ENCODE results near the gene SRPRB. TPM values are rescaled to one million over a fixed set of nuclear protein-coding genes. Genes with fewer than 3 reads are reported as not detected.

Gene SRPRB
- 17.1 TPM for polyA plus RNA-seq (2013, experiment 1 of 2)
- 18.9 TPM for polyA plus RNA-seq (2013, experiment 2 of 2)

- no peak within 1 kb of the TSS for H2BK5ac ChIP-seq (ENCODE audit: low read length)
- H2BK12ac ChIP-seq (ENCODE audit: low read length): no peak within 1 kb of the TSS
- peak within 1 kb of the TSS; percentile 93 for H3K9ac ChIP-seq (ENCODE audit: low read depth, low read length, poor library complexity)
- H3K27me3 ChIP-seq (ENCODE audit: control insufficient read depth in 3 of 3, insufficient read depth in 3 of 3, low read depth in 1 of 3, low read length in 3 of 3): peaks cover 0 to 6% (median 0%) of the 10 kb centered on the region in 3 experiments
- no peaks in the 10 kb centered on the region for H3K79me1 ChIP-seq (ENCODE audit: low read depth, low read length)
- H3K4ac ChIP-seq (ENCODE audit: low read length): no peak within 1 kb of the TSS
- H3K36me3 ChIP-seq (replicated peaks in 1 of 2; ENCODE audit: control insufficient read depth in 2 of 2, insufficient read depth in 2 of 2, low read length in 2 of 2): peaks cover 5 to 31% of the 10 kb centered on the region in 2 donors
- no peak within 1 kb of the TSS for H2BK120ac ChIP-seq (ENCODE audit: low read depth, low read length)
- WGBS, 2 donors (ENCODE audit: extremely low coverage in 2 of 2, insufficient read length in 2 of 2, insufficient replicate concordance in 1 of 2): no CpG with 5 or more reads among the region's 53 CpGs
- no peak within 1 kb of the TSS for H2AK5ac ChIP-seq (ENCODE audit: low read depth, low read length)
- peak within 1 kb of the TSS; percentile 65 for H3K23ac ChIP-seq (ENCODE audit: low read depth, low read length, poor library complexity)
- no peaks in the 10 kb centered on the region for H3K9me3 ChIP-seq (replicated peaks in 1 of 2; ENCODE audit: control insufficient read depth in 2 of 2, insufficient read depth in 1 of 2, low read depth in 1 of 2, low read length in 2 of 2)
- no peak within 1 kb of the TSS for H4K8ac ChIP-seq (ENCODE audit: low read depth, low read length)
- H2AFZ ChIP-seq (ENCODE audit: low read length): peak within 1 kb of the TSS; percentile 93
- H4K91ac ChIP-seq (ENCODE audit: low read depth, low read length, poor library complexity): no peak within 1 kb of the TSS
- peak; percentile 89 for DNase-seq (ENCODE audit: low spot score)
- H3K18ac ChIP-seq (ENCODE audit: low read length): peak within 1 kb of the TSS; percentile 45
- H3K4me3 ChIP-seq (ENCODE audit: low read length in 2 of 2): peak within 1 kb of the TSS; percentile 85 to 93
- H3K4me2 ChIP-seq (ENCODE audit: insufficient read depth, low read length, poor library complexity, severe bottlenecking): peak within 1 kb of the TSS; percentile 69
- H2BK15ac ChIP-seq (ENCODE audit: low read length): no peak within 1 kb of the TSS
- H3K27ac ChIP-seq (replicated peaks; ENCODE audit: low read length): no peak within 1 kb of the TSS
- H3K4me1 ChIP-seq (ENCODE audit: control insufficient read depth in 2 of 2, insufficient read depth in 1 of 2, low read depth in 1 of 2, low read length in 2 of 2): peaks cover 0 to 6% of the 10 kb centered on the region in 2 donors
- no peak within 1 kb of the TSS for H3K14ac ChIP-seq (ENCODE audit: low read length)
Observed at GRCh38 chr3:133805702-133806475, at the start of gene SRPRB. Gene SRPRB, plus strand, starts transcription at chr3:133805815. Its CDS starts 34 bp downstream, at chr3:133805849.

GRCh38 chr3:133756716-133757694, 48.6 kb upstream of the SRPRB start:
- Histone ChIP-seq H4K8ac (ENCODE audit: low read depth, low read length) (no peak overlapping the region), H3K36me3 (replicated peaks in 1 of 2; ENCODE audit: control insufficient read depth in 2 of 2, insufficient read depth in 2 of 2, low read length in 2 of 2) (no peaks in the 10 kb centered on the region), H2BK120ac (ENCODE audit: low read depth, low read length) (no peak overlapping the region), H2BK5ac (ENCODE audit: low read length) (no peak overlapping the region), H2AFZ (ENCODE audit: low read length) (no peak overlapping the region), H2BK12ac (ENCODE audit: low read length) (no peak overlapping the region), H4K91ac (ENCODE audit: low read depth, low read length, poor library complexity) (no peak overlapping the region), H3K14ac (ENCODE audit: low read length) (no peak overlapping the region), H3K79me1 (ENCODE audit: low read depth, low read length) (no peaks in the 10 kb centered on the region), H3K4me3 (ENCODE audit: low read length in 2 of 2) (no peak overlapping the region), H3K9ac (ENCODE audit: low read depth, low read length, poor library complexity) (no peak overlapping the region), H3K4me2 (ENCODE audit: insufficient read depth, low read length, poor library complexity, severe bottlenecking) (no peak overlapping the region), H3K23ac (ENCODE audit: low read depth, low read length, poor library complexity) (no peak overlapping the region), H3K4me1 (ENCODE audit: control insufficient read depth in 2 of 2, insufficient read depth in 1 of 2, low read depth in 1 of 2, low read length in 2 of 2) (no peaks in the 10 kb centered on the region), H3K4ac (ENCODE audit: low read length) (no peak overlapping the region), H3K18ac (ENCODE audit: low read length) (no peak overlapping the region), H2BK15ac (ENCODE audit: low read length) (no peak overlapping the region), H3K9me3 (replicated peaks in 1 of 2; ENCODE audit: control insufficient read depth in 2 of 2, insufficient read depth in 1 of 2, low read depth in 1 of 2, low read length in 2 of 2) (no peaks in the 10 kb centered on the region), H3K27me3 (ENCODE audit: control insufficient read depth in 3 of 3, insufficient read depth in 3 of 3, low read depth in 1 of 3, low read length in 3 of 3) (peaks cover 0 to 43% (median 0%) of the 10 kb centered on the region in 3 experiments), H2AK5ac (ENCODE audit: low read depth, low read length) (no peak overlapping the region), H3K27ac (replicated peaks; ENCODE audit: low read length) (no peak overlapping the region)
- no CpG with 5 or more reads among the region's 20 CpGs for WGBS, 2 donors (ENCODE audit: extremely low coverage in 2 of 2, insufficient read length in 2 of 2, insufficient replicate concordance in 1 of 2)
- no peak for DNase-seq (ENCODE audit: low spot score)

- Histone ChIP-seq H2BK12ac (ENCODE audit: low read length) (no peak overlapping the region), H4K8ac (ENCODE audit: low read depth, low read length) (no peak overlapping the region), H3K79me1 (ENCODE audit: low read depth, low read length) (no peaks in the 10 kb centered on the region), H3K4ac (ENCODE audit: low read length) (no peak overlapping the region), H3K14ac (ENCODE audit: low read length) (no peak overlapping the region), H3K9ac (ENCODE audit: low read depth, low read length, poor library complexity) (no peak overlapping the region), H3K18ac (ENCODE audit: low read length) (no peak overlapping the region), H2BK120ac (ENCODE audit: low read depth, low read length) (no peak overlapping the region), H3K4me3 (ENCODE audit: low read length in 2 of 2) (no peak overlapping the region), H2BK5ac (ENCODE audit: low read length) (no peak overlapping the region), H2AFZ (ENCODE audit: low read length) (no peak overlapping the region), H2AK5ac (ENCODE audit: low read depth, low read length) (no peak overlapping the region), H3K23ac (ENCODE audit: low read depth, low read length, poor library complexity) (no peak overlapping the region), H3K36me3 (replicated peaks in 1 of 2; ENCODE audit: control insufficient read depth in 2 of 2, insufficient read depth in 2 of 2, low read length in 2 of 2) (no peaks in the 10 kb centered on the region), H3K9me3 (replicated peaks in 1 of 2; ENCODE audit: control insufficient read depth in 2 of 2, insufficient read depth in 1 of 2, low read depth in 1 of 2, low read length in 2 of 2) (no peaks in the 10 kb centered on the region), H3K4me1 (ENCODE audit: control insufficient read depth in 2 of 2, insufficient read depth in 1 of 2, low read depth in 1 of 2, low read length in 2 of 2) (no peaks in the 10 kb centered on the region), H4K91ac (ENCODE audit: low read depth, low read length, poor library complexity) (no peak overlapping the region), H3K27me3 (ENCODE audit: control insufficient read depth in 3 of 3, insufficient read depth in 3 of 3, low read depth in 1 of 3, low read length in 3 of 3) (peaks cover 0 to 48% (median 0%) of the 10 kb centered on the region in 3 experiments), H3K4me2 (ENCODE audit: insufficient read depth, low read length, poor library complexity, severe bottlenecking) (no peak overlapping the region), H2BK15ac (ENCODE audit: low read length) (no peak overlapping the region), H3K27ac (replicated peaks; ENCODE audit: low read length) (no peak overlapping the region)
- no peak for DNase-seq (ENCODE audit: low spot score)
- no CpG with 5 or more reads among the region's 6 CpGs for WGBS, 2 donors (ENCODE audit: extremely low coverage in 2 of 2, insufficient read length in 2 of 2, insufficient replicate concordance in 1 of 2)
Observed at GRCh38 chr3:133757701-133758567, 47.7 kb upstream of the SRPRB start.
